ENCODE data around the gene PPIF. TPM values are rescaled to one million over a fixed set of nuclear protein-coding genes. Genes with fewer than 3 reads are reported as not detected.

PPIF gene
- 15.6 and 17.2 TPM in 2 replicates for total RNA-seq

GRCh38 chr10:79347226-79347893, at the start of gene PPIF:
TSS of gene PPIF (plus strand) at chr10:79347469. CDS start at chr10:79347549, 80 bp downstream.

Other genes with a start within 250 kb of the PPIF start
- gene ZCCHC24, start 98.2 kb downstream of the PPIF start, total RNA-seq = 29.6 and 35.1 TPM in 2 replicates
- 0.09 and 0.32 TPM in 2 replicates for gene EIF5AL1, start 165.1 kb downstream of the PPIF start, total RNA-seq
- gene SFTPA2, start 212.9 kb downstream of the PPIF start, total RNA-seq = not detected in 2 replicates